Uterus (tissue), 4 donors: ENCODE data around the gene CENATAC. TPM values are rescaled to one million over a fixed set of nuclear protein-coding genes. Genes with fewer than 3 reads are reported as not detected.
A peak's percentile ranks its signal among the peaks of the same experiment; 100 is the strongest.
"Not testable (repeated sequence)": the region's sequence is repeated elsewhere in the genome, so short reads cannot be mapped to it uniquely, and the experiment has no call there.

Experiments used
- DNase-seq, 2 donors: peaks; one replicate each; pipeline ENCODE4 v3.0.0-alpha.2; 2019 to 2020
- H3K27ac ChIP-seq, 2 donors: fragments of 200-600 bp; sonication (generic); 1 replicate in 1 of 2; 2 replicates in 1 of 2; pipeline ENCODE4 v1.5.1; 2016 to 2018
- H3K27me3 ChIP-seq, 2 donors: fragments of 200-600 bp; sonication (generic); one replicate each; pipeline ENCODE4 v1.5.1; 2018 to 2019; ENCODE audit warnings: control low read depth in 1 of 2
- H3K36me3 ChIP-seq, 2 donors: fragments of 200-600 bp; sonication (generic); one replicate each; pipeline ENCODE4 v1.5.1; 2019; ENCODE audit warnings: control low read depth in 1 of 2
- H3K4me1 ChIP-seq, 2 donors: fragments of 200-600 bp; sonication (generic); one replicate each; pipeline ENCODE4 v1.5.1; 2018 to 2019; ENCODE audit warnings: control low read depth in 1 of 2
- H3K4me3 ChIP-seq, 2 donors: fragments of 200-600 bp; sonication (generic); 1 replicate in 1 of 2; 2 replicates in 1 of 2; pipeline ENCODE4 v1.5.1; 2018 to 2019; ENCODE audit warnings: mild to moderate bottlenecking in 1 of 2
- H3K9me3 ChIP-seq, 2 donors: fragments of 200-600 bp; sonication (generic); one replicate each; pipeline ENCODE4 v1.5.1; 2019; ENCODE audit warnings: control low read depth in 1 of 2
- POLR2A ChIP-seq, 2 donors: fragments of 450-650 bp; IDR thresholded peaks; one replicate each; pipeline ENCODE4 v1.6.1; 2016; ENCODE audit warnings: antibody characterized with exemption in 2 of 2, mild to moderate bottlenecking in 1 of 2, moderate library complexity in 1 of 2
- intact Hi-C: fragments of 100-400 bp; cut with DNase I; formaldehyde crosslinking; loops from one replicate; pipeline ENCODE4 v1.15.1; 2023; ENCODE audit warnings: low total_unique reads
- total RNA-seq, 4 donors: library from RNA; depleted of rRNA in 3 of 4; stranded (reverse); fragments of >200 nt in 3 of 4; gene quantifications; one replicate each; pipeline versions ENCODE4 v1.1.0 to v1.2.4, GENCODE V29; 2014 to 2023
- TF ChIP-seq, protein P1 (sequence below), 4 experiments: fragments of 200-600 bp in 2 of 4; fragments of 450-650 bp in 2 of 4; sonication (generic) in 2 of 4; IDR thresholded peaks; one replicate each; pipeline ENCODE4 v1.5.1; 2016 to 2019; ENCODE audit warnings: antibody characterized with exemption in 4 of 4, mild to moderate bottlenecking in 2 of 4, moderate library complexity in 1 of 4
- donor health status: DM: yes; HTN: yes; CAD: no.

The CENATAC gene
- total RNA-seq, result 10 to 100 TPM; 19.5 to 88.2 (median 49.7) TPM

DNA sequence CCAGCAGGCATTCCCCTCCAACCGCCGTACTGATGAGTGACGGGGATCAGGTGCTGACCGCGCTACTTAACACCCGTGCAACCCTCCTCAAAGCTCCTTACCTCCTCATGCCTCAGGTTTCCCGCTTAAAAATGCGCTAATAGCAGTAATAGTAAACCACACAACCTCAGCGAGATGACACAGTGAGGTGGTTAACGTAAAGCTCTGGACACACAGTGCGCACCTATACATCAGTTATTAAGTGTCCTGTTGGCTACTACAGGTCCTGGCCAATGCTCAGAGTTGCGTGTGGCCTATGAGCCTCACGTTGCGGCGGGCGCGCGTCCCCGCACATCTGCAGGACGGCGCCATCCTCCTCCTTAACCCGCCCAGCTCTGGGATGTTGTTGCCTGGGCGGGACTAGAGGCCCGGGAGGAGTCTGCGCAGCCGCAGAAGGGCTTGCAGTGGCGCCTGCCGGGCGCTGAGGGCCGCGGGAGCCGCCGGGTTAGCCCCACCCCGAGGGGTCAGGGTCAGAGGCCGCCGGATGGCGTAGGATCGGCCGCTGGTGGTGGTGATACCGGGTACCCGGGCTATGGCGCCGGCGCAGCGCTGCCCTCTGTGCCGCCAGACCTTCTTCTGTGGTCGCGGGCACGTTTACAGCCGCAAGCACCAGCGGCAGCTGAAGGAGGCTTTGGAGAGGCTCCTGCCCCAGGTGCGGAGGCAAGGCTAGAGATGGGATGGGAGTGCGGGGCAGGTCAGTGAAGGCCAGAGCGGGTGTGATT is at the start of gene CENATAC:
CENATAC (plus strand) TSS at position 512 of the 761 bp plus-strand sequence; CDS start at position 572, 60 bp downstream.
- Histone ChIP-seq H3K4me1 (peaks cover 0 to 5% of the 10 kb centered on the region in 2 donors), H3K36me3 (no peaks in the 10 kb centered on the region), H3K27ac (peak within 1 kb of the TSS; percentile 82 to 85), H3K9me3 (no peaks in the 10 kb centered on the region), H3K27me3 (no peaks in the 10 kb centered on the region), H3K4me3 (peak within 1 kb of the TSS; percentile 52 to 89)
- TF ChIP-seq, protein P1, sequence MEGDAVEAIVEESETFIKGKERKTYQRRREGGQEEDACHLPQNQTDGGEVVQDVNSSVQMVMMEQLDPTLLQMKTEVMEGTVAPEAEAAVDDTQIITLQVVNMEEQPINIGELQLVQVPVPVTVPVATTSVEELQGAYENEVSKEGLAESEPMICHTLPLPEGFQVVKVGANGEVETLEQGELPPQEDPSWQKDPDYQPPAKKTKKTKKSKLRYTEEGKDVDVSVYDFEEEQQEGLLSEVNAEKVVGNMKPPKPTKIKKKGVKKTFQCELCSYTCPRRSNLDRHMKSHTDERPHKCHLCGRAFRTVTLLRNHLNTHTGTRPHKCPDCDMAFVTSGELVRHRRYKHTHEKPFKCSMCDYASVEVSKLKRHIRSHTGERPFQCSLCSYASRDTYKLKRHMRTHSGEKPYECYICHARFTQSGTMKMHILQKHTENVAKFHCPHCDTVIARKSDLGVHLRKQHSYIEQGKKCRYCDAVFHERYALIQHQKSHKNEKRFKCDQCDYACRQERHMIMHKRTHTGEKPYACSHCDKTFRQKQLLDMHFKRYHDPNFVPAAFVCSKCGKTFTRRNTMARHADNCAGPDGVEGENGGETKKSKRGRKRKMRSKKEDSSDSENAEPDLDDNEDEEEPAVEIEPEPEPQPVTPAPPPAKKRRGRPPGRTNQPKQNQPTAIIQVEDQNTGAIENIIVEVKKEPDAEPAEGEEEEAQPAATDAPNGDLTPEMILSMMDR (IDR thresholded peaks at IDR 0.05), result peak in 2 of 4 experiments; percentile 38 to 41
- peak; percentile 83 to 89 for TF ChIP-seq POLR2A (IDR thresholded peaks at IDR 0.05)
- intact Hi-C loops, result no loop called here
- DNase-seq, result peak; percentile 93 to 96

- no peaks in the 10 kb centered on the region for H3K36me3 ChIP-seq
- TF ChIP-seq, protein P1 (IDR thresholded peaks at IDR 0.05), result no peak
- TF ChIP-seq POLR2A (IDR thresholded peaks at IDR 0.05), result no peak
- H3K27ac ChIP-seq, result no peak overlapping the region
- DNase-seq, result no peak
- no peak overlapping the region for H3K4me3 ChIP-seq
- H3K9me3 ChIP-seq, result no peaks in the 10 kb centered on the region
- H3K4me1 ChIP-seq, result no peaks in the 10 kb centered on the region
- intact Hi-C loops, result loop anchor here (10.0 kb wide), 1 partner anchor 48 kb away; no protein-coding TSS in a partner anchor
- H3K27me3 ChIP-seq, result no peaks in the 10 kb centered on the region
Measured at GRCh38 chr11:118953265-118953664, 44.7 kb upstream of the CENATAC start.

GRCh38 chr11:118953976-118954375 is 44.0 kb upstream of the CENATAC start:
- not testable (repeated sequence) for DNase-seq, H3K9me3 ChIP-seq, H3K4me1 ChIP-seq, H3K36me3 ChIP-seq, H3K27me3 ChIP-seq, H3K4me3 ChIP-seq, H3K27ac ChIP-seq
- intact Hi-C loops, result loop anchor here (10.0 kb wide), 1 partner anchor 49 kb away; no protein-coding TSS in a partner anchor

DNA sequence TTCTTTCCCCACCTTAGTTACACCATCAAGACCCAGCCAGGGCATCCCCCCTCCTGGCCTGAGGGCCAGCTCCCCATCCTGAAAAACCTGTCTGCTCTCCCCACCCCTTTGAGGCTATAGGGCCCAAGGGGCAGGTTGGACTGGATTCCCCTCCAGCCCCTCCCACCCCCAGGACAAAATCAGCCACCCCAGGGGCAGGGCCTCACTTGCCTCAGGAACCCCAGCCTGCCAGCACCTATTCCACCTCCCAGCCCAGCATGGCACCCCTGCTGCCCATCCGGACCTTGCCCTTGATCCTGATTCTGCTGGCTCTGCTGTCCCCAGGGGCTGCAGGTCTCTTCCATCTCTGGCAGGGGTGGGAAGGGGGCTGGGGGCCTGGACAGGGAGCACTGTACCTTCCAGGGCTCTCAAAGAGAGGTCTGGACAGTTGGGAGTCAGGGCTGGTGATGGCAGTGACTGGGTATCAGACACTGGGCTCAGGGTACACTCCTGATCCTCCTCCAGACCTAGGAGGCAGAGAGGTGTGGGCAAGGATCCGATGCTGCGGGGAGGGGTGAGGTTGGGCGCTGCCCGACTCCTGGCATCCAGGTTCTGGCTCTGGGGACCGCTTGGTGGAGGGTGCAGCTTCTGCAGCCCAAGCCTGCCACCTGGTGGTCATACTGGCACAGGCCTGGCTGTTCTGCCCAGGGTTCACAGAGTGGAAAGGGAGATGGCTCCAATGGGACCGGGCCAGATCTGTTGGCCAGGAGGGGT is 41.7 kb upstream of the CENATAC start, which contains the start of gene UPK2:
UPK2 (plus strand) TSS at position 205 of the 753 bp plus-strand sequence; CDS start at position 258, 53 bp downstream.
- peak in 1 of 2 donors; percentile 7 for TF ChIP-seq POLR2A (IDR thresholded peaks at IDR 0.05)
- TF ChIP-seq, protein P1 (IDR thresholded peaks at IDR 0.05), result peak; percentile 90 to 98 (median 96)
- intact Hi-C loops, result loop anchor here (5.0 to 10.0 kb wide), 2 partner anchors 51 to 269 kb away; no protein-coding TSS in a partner anchor
- H3K4me1 ChIP-seq, result no peaks in the 10 kb centered on the region
- peak; percentile 85 to 89 for DNase-seq
- no peaks in the 10 kb centered on the region for H3K9me3 ChIP-seq
- no peaks in the 10 kb centered on the region for H3K27me3 ChIP-seq
- H3K36me3 ChIP-seq, result no peaks in the 10 kb centered on the region
- no peak within 1 kb of the TSS for H3K27ac ChIP-seq
- no peak within 1 kb of the TSS for H3K4me3 ChIP-seq

DNA sequence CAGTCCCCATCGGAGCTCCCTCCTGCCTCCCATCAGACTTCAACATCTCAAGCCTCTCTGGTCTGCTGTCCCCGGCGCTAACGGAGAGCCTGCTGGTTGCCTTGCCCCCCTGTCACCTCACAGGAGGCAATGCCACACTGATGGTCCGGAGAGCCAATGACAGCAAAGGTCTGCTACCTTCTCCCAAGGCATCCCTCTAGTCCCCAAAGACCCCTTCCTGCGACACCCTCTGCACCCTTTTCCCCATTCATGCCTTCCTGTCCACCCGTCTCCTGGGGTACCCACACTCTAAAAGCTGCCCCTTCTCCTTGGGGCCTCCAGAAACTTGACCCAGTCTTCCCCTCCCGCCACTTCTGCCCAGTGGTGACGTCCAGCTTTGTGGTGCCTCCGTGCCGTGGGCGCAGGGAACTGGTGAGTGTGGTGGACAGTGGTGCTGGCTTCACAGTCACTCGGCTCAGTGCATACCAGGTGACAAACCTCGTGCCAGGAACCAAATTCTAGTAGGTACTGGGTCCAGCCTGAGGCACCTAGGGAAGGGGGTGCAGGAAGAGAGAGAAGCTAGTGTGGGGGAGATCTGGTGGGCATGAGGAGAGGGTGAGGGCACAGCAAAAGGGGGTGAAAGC is 41.0 kb upstream of the CENATAC start:
- no peaks in the 10 kb centered on the region for H3K36me3 ChIP-seq
- H3K4me3 ChIP-seq, result no peak overlapping the region
- no peak for DNase-seq
- no peak overlapping the region for H3K27ac ChIP-seq
- H3K27me3 ChIP-seq, result no peaks in the 10 kb centered on the region
- no peaks in the 10 kb centered on the region for H3K4me1 ChIP-seq
- TF ChIP-seq POLR2A (IDR thresholded peaks at IDR 0.05), result no peak
- TF ChIP-seq, protein P1 (IDR thresholded peaks at IDR 0.05), result no peak
- H3K9me3 ChIP-seq, result no peaks in the 10 kb centered on the region
- intact Hi-C loops, result loop anchor here (5.0 to 10.0 kb wide), 2 partner anchors 52 to 270 kb away; no protein-coding TSS in a partner anchor
